GM04504 (cell line): Measurements from ENCODE around the gene WWOX.

ENCODE experiments used
- DNase-seq: peaks from one replicate; pipeline ENCODE4 v3.0.0-alpha.2; 2012; ENCODE audit warnings: low read depth

WWOX gene

DNA sequence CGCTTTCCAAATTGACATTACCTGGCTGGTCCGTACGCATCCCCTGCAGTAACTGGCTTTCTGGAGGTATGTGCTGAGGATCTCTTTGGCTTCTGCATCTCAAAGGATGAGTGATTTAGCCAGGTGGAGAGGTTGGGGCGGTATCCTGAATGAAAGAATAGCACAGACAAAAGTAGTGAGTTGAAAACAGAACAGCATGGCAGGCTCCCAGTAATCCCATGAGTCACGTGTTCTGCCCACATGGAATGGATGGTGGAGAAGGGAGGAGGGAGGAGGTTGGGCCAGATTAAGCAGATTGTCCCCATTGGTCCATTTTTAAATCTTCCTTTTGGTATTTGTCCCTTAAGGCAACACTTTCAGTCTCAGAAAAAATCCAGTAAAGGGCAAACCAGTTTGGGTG, 176.0 kb downstream of the WWOX start:
- no peak for DNase-seq

- no peak for DNase-seq
Observed at GRCh38 chr16:78277321-78278055, 178.0 kb downstream of the WWOX start.

- DNase-seq = no peak
Observed at GRCh38 chr16:78278056-78278450, 178.6 kb downstream of the WWOX start.

DNA sequence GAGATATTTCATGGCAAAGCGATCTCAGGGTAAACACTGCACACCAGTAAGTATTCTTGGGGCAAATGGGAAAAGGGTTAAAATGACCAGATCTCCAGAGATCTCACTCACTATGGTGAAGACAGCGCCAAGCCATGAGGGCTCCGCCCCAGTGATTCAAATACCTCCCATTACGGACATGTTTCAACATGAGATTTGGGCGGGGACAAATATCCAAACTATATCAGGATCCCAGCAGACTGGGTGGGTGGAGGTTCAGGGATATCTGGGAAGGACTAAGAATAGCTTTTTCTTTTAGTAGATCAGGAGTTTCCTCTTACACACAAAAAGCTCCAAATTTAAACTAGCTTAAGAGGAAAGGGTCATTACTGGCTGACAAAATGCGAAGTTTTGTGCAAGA, 181.7 kb downstream of the WWOX start:
- no peak for DNase-seq

GRCh38 chr16:78283548-78284251, 184.2 kb downstream of the WWOX start:
- no peak for DNase-seq

GRCh38 chr16:78284326-78284725, 184.9 kb downstream of the WWOX start:
- no peak for DNase-seq

GRCh38 chr16:78284957-78285434, 185.5 kb downstream of the WWOX start:
- no peak for DNase-seq

DNA sequence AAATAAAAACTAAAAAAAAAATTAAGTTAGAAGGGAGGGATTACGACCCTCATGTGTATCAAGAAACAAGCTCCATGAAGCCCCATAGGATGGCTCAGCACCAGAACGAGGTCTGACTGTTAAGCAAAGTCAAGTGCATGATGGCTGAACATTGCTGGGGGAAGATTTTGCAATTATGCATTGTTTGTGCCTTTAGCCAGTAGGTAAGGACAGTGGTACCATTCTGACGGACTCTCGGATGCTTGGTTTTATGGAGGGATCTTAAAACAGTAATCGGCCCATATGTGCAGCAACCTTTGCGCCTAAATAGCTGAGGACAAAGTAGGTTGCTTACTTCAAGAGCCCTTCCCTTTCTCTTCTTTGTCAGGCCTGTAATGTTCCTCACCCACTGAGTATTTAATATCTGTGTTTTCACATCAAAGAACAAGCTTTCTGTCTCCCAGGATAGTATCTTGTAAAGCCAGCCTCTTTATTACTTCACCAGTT, 186.0 kb downstream of the WWOX start:
- DNase-seq = no peak

GRCh38 chr16:78286065-78286464, 186.6 kb downstream of the WWOX start:
- DNase-seq = no peak

GRCh38 chr16:78288888-78289287, 189.4 kb downstream of the WWOX start:
- DNase-seq = no peak

- no peak for DNase-seq
Observed at GRCh38 chr16:78289373-78289772, 189.9 kb downstream of the WWOX start.

DNA sequence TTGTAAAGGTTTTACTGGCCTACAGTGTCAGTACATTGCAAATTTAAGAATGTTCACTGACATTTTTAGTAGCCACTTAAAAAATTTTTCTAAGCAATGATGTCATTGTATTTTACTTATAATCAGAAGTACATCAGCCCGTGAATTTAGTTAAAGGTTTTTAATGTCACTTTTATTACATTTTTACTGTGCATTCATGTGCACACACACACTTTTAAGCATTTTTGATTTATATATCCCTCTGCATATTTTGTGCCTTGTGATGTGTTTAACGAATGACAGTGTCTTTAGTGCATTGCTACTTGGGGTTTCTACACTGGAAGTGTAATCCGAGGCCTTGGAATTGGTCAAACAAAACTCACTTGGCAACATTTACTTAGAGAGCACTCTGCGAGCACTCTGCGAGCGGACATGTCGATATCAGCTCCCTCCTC, 190.4 kb downstream of the WWOX start:
- no peak for DNase-seq

- DNase-seq = no peak
Observed at GRCh38 chr16:78290395-78290794, 190.9 kb downstream of the WWOX start.

DNA sequence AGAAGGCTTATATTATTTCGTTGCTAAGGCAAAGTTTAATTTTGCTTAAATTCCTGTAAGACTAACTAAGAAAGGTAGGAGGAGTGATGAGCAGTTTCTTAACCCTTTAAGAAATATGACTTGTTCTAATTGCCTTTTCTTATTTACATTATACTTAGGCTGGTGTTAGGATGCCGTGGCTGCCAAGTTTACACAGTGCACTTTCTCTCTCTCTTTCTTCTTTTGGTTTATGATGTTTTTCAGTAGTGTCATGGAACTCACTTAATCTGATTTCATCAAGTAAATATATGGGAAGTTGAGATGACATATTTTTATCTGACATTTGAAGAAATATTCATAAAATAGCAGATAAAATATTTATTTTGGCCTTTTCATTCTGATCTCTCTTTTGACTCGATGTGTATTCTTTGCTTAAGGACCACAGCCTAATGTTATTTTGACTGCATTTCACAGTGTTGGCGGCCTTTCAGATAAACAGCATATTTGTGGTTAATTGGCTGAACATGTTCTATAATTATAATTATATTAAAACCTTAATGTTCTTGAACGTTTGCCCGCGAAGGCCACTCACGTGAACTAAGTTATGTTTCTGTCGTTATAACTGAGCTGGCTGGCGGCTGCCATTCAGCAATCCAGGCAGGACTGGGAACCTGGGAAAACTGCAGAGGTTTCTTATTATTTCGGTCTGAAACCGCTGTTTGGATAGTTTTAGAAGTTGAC, 191.6 kb downstream of the WWOX start:
- DNase-seq = no peak

- no peak for DNase-seq
Observed at GRCh38 chr16:78291604-78292003, 192.2 kb downstream of the WWOX start.

- no peak for DNase-seq
Observed at GRCh38 chr16:78292086-78292843, 192.8 kb downstream of the WWOX start.

- DNase-seq = no peak
Observed at GRCh38 chr16:78292844-78293380, 193.5 kb downstream of the WWOX start.

GRCh38 chr16:78294538-78295225, 195.2 kb downstream of the WWOX start:
- no peak for DNase-seq

DNA sequence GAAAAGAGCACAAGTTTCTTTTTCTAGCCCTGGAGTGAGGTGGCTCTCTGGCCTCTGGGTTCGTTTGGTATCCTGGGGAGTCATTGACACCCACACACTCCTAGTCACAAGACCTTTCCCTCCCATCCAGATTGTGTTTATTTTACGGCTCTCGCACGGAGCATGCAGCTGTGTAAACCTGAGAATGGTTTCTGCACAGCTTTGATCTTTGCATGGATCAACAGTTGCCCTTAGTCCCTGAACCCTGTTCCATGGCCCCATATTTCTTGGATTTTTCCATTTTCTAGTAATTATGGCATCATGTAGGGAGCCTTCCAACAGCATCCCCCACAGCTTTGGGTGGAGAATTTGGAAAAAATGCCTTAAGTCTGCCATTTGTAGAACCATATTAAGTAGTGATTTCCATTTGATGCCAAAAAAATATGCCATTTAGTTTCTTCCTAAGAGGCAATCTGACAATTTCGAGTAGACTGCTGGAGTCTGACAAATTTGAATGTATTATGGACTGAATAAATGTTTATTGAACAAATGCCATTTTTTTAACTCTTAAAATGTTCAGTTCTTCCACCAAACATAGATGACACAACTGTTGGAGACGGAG, 197.7 kb downstream of the WWOX start:
- no peak for DNase-seq

DNA sequence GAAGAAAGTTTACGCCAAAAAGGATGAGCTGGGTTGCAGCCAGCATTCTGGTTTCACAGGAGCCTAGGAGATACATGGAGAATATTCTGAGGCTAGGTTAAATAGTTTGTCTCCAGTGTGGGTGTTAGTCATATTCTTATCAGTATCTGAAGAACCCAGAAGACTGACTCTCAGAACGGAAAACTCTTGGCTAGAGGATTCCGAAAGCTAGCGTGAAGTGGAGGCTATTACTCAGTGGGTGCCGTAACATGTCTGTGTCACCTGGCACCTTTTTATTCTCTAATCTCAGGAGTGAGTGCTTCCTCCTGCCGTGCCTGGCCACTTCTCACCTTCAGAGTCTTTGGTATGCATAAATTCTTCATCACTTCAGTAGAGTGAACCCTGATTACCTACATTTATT, 199.5 kb downstream of the WWOX start:
- DNase-seq = no peak

- no peak for DNase-seq
Observed at GRCh38 chr16:78300469-78300868, 201.0 kb downstream of the WWOX start.
